ENCODE data around the gene CFAP97D2. TPM values are rescaled to one million over a fixed set of nuclear protein-coding genes. Genes with fewer than 3 reads are reported as not detected.

CFAP97D2 gene
- polyA plus RNA-seq, 1 donor (not counting 4 experiments of a cell fraction or from before 2014, with no cell fraction given) = not detected

- dilution Hi-C loops (cut with MboI; ENCODE audit: extremely low pct_ligation_motif_present, low sequenced_read_pairs) = no loop called here
These were observed 40.3 kb downstream of the CFAP97D2 start for GRCh38 chr13:114219392-114219791.

GRCh38 chr13:114222461-114222968 lies 43.5 kb downstream of the CFAP97D2 start:
- no peak overlapping the region for H3K4me2 ChIP-seq (ENCODE audit: control insufficient read depth, extremely low read depth, insufficient read depth, low read depth, low read length)
- dilution Hi-C loops (cut with MboI; ENCODE audit: extremely low pct_ligation_motif_present, low sequenced_read_pairs) = no loop called here
- no peak overlapping the region for H3K9ac ChIP-seq (ENCODE audit: control insufficient read depth, extremely low read depth, insufficient read depth, low read length)
- no peaks in the 10 kb centered on the region for H4K20me1 ChIP-seq (ENCODE audit: control insufficient read depth, extremely low read depth, insufficient read depth, low read length)
- TF ChIP-seq, protein P1, sequence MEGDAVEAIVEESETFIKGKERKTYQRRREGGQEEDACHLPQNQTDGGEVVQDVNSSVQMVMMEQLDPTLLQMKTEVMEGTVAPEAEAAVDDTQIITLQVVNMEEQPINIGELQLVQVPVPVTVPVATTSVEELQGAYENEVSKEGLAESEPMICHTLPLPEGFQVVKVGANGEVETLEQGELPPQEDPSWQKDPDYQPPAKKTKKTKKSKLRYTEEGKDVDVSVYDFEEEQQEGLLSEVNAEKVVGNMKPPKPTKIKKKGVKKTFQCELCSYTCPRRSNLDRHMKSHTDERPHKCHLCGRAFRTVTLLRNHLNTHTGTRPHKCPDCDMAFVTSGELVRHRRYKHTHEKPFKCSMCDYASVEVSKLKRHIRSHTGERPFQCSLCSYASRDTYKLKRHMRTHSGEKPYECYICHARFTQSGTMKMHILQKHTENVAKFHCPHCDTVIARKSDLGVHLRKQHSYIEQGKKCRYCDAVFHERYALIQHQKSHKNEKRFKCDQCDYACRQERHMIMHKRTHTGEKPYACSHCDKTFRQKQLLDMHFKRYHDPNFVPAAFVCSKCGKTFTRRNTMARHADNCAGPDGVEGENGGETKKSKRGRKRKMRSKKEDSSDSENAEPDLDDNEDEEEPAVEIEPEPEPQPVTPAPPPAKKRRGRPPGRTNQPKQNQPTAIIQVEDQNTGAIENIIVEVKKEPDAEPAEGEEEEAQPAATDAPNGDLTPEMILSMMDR (optimal IDR thresholded peaks at IDR 0.05 in 1 of 3, IDR thresholded peaks at IDR 0.05 in 1 of 3, conservative IDR thresholded peaks at IDR 0.05 in 1 of 3; ENCODE audit: extremely low read depth in 1 of 3, insufficient read depth in 2 of 3, low read length in 3 of 3) = no peak
- no peak for TF ChIP-seq EZH2 (IDR thresholded peaks at IDR 0.05; ENCODE audit: low read length)
- H3K36me3 ChIP-seq (ENCODE audit: control insufficient read depth in 2 of 2, extremely low read depth in 1 of 2, insufficient read depth in 2 of 2, low read length in 2 of 2) = no peaks in the 10 kb centered on the region
- H2AFZ ChIP-seq (ENCODE audit: control insufficient read depth, low read length) = no peak overlapping the region
- no peak overlapping the region for H3K27ac ChIP-seq (ENCODE audit: control insufficient read depth, insufficient read depth, low read length)
- H3K4me3 ChIP-seq (ENCODE audit: control insufficient read depth in 2 of 3, extremely low read depth in 1 of 3, insufficient read depth in 2 of 3, low read depth in 1 of 3, low read length in 3 of 3) = no peak overlapping the region
- H3K9me1 ChIP-seq (ENCODE audit: control insufficient read depth, extremely low read depth, insufficient read depth, low read length) = no peaks in the 10 kb centered on the region
- DNase-seq (ENCODE audit: low read depth, low spot score) (no peak), FAIRE-seq (no peak)
- H3K4me1 ChIP-seq (ENCODE audit: control insufficient read depth, extremely low read depth, insufficient read depth, low read length) = peaks cover 3% of the 10 kb centered on the region
- no peaks in the 10 kb centered on the region for H3K27me3 ChIP-seq (ENCODE audit: control insufficient read depth, extremely low read depth, insufficient read depth, low read length)
- H3K9me3 ChIP-seq (ENCODE audit: control insufficient read depth, low read depth, low read length) = no peaks in the 10 kb centered on the region
- H3K79me2 ChIP-seq (ENCODE audit: control insufficient read depth, insufficient read depth, low read length) = no peaks in the 10 kb centered on the region

More at GRCh38 chr13:114219392-114219791, 40.3 kb downstream of the CFAP97D2 start:
- no peak overlapping the region for H3K9ac ChIP-seq (ENCODE audit: control insufficient read depth, extremely low read depth, insufficient read depth, low read length)
- H3K9me1 ChIP-seq (ENCODE audit: control insufficient read depth, extremely low read depth, insufficient read depth, low read length) = no peaks in the 10 kb centered on the region
- H3K4me2 ChIP-seq (ENCODE audit: control insufficient read depth, extremely low read depth, insufficient read depth, low read depth, low read length) = no peak overlapping the region
- FAIRE-seq = no peak
- no peaks in the 10 kb centered on the region for H3K4me1 ChIP-seq (ENCODE audit: control insufficient read depth, extremely low read depth, insufficient read depth, low read length)
- DNase-seq (ENCODE audit: low read depth, low spot score) = no peak
- H3K27me3 ChIP-seq (ENCODE audit: control insufficient read depth, extremely low read depth, insufficient read depth, low read length) = peaks cover 5% of the 10 kb centered on the region
- H4K20me1 ChIP-seq (ENCODE audit: control insufficient read depth, extremely low read depth, insufficient read depth, low read length) = no peaks in the 10 kb centered on the region
- H3K4me3 ChIP-seq (ENCODE audit: control insufficient read depth in 2 of 3, extremely low read depth in 1 of 3, insufficient read depth in 2 of 3, low read depth in 1 of 3, low read length in 3 of 3) = no peak overlapping the region
- no peak overlapping the region for H3K27ac ChIP-seq (ENCODE audit: control insufficient read depth, insufficient read depth, low read length)
- H3K79me2 ChIP-seq (ENCODE audit: control insufficient read depth, insufficient read depth, low read length) = no peaks in the 10 kb centered on the region
- no peak overlapping the region for H2AFZ ChIP-seq (ENCODE audit: control insufficient read depth, low read length)
- no peak for TF ChIP-seq EZH2 (IDR thresholded peaks at IDR 0.05; ENCODE audit: low read length)
- TF ChIP-seq, protein P1 (optimal IDR thresholded peaks at IDR 0.05 in 1 of 3, IDR thresholded peaks at IDR 0.05 in 1 of 3, conservative IDR thresholded peaks at IDR 0.05 in 1 of 3; ENCODE audit: extremely low read depth in 1 of 3, insufficient read depth in 2 of 3, low read length in 3 of 3) = no peak
- no peaks in the 10 kb centered on the region for H3K9me3 ChIP-seq (ENCODE audit: control insufficient read depth, low read depth, low read length)
- no peaks in the 10 kb centered on the region for H3K36me3 ChIP-seq (ENCODE audit: control insufficient read depth in 2 of 2, extremely low read depth in 1 of 2, insufficient read depth in 2 of 2, low read length in 2 of 2)

Data from keratinocyte (primary cell).